OCI-LY7 (cell line): ENCODE results near the gene NFKB1.

ENCODE experiments used
- CTCF ChIP-seq: fragments of 200-600 bp; sonication (generic); conservative IDR thresholded peaks from 2 replicates; pipeline ENCODE4 v1.5.1; 2014; ENCODE audit warnings: mild to moderate bottlenecking, antibody characterized with exemption, low read length, moderate library complexity, mixed read lengths
- EZH2phosphoT487 ChIP-seq: fragments of 200-600 bp; sonication (generic); IDR thresholded peaks from 2 replicates; pipeline ENCODE4 v1.6.1; 2018; ENCODE audit warnings: low read depth, borderline replicate concordance, mild to moderate bottlenecking, mixed run types, antibody characterized with exemption, low read length, moderate library complexity, mixed read lengths

- TF ChIP-seq CTCF = no peak
- no peak for TF ChIP-seq EZH2phosphoT487
These were observed 140.6 kb downstream of the NFKB1 start for GRCh38 chr4:102641793-102642192.
